Ishikawa (cell line): ENCODE results near the gene CLDN25.

Experiments
- TAF1 ChIP-seq: IDR thresholded peaks from 2 replicates; pipeline ENCODE4 v1.6.1; 2012; ENCODE audit warnings: low read depth, mild to moderate bottlenecking
- USF1 ChIP-seq: IDR thresholded peaks from 2 replicates; pipeline ENCODE4 v1.6.1; 2012
- TF ChIP-seq, protein P1 (sequence below): IDR thresholded peaks from 2 replicates; pipeline ENCODE4 v1.6.1; 2012

- TF ChIP-seq TAF1 (no peak), USF1 (no peak)
- TF ChIP-seq, protein P1, sequence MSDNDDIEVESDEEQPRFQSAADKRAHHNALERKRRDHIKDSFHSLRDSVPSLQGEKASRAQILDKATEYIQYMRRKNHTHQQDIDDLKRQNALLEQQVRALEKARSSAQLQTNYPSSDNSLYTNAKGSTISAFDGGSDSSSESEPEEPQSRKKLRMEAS: no peak
Measured at GRCh38 chr11:113817626-113818025, 38.0 kb downstream of the CLDN25 start.
